ENCODE measurements around the gene MEF2D.

The MEF2D gene

DNA sequence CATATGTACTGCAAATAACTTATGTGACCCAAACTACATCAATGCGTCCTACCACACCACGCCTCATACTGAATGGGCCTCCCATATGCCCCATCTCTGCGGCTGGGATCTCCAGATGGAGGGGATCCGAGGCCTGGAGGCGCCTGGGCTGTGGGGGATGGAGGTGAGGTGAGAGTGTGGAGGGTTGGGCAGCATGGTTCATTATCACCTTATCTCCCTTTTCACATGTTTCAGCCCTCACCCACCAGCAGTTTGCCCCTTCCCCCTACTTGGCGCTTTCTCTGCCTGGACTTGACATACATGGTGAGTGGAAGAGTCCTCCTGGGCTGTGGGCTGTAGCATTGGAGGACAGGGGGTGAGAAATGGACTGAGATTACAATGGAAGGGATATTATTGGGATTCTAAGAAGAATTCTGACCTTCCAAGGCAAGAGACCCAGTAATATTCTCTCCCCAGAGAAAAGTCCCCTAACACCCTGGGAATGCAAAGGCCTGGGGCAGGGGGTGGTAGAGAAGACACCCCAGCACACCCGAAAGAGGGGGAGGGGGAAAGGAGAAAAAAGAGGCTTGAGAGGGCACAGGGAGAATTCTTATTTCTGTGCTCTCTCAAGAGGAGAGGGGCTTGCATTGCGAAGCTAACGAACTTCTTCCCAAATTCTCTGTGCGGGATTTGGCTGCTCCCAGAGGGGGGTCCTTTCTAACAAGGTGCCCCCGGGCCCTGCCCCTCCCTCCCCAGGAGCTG, 61.4 kb downstream of the MEF2D start:
- no peak for DNase-seq

DNA sequence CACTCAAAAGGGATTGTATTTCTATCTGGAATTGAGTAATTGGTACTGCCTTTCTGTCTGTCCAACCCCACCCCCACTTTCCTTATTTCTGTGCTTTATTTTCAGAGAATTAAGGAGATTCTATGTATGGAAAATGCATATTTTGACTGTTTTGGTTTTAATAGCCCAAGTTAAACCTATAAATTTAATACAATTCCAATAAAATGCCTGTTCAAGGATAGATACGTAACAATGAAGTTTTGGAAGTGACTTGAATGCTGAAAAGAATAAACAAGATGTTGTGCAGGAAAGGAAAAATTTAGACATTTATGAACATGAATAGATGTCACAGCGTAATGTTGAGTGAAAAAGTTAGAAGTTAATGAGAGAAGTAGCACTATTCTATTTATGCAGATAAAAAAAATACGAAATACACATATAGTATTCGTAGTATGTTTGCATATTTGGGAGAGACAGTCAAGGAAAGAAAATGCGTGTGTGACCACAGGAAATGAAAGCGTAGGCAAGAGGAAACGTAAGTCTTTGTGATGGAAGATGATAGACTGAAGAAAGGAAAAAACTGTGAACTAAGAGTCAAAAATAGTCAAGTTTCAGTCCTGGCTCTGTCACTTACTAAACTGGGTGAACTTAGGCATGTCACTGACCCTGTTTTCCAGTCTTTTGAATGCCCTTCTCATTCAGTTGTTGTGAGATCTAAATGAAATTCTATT, 62.1 kb downstream of the MEF2D start:
- no peak for DNase-seq

DNA sequence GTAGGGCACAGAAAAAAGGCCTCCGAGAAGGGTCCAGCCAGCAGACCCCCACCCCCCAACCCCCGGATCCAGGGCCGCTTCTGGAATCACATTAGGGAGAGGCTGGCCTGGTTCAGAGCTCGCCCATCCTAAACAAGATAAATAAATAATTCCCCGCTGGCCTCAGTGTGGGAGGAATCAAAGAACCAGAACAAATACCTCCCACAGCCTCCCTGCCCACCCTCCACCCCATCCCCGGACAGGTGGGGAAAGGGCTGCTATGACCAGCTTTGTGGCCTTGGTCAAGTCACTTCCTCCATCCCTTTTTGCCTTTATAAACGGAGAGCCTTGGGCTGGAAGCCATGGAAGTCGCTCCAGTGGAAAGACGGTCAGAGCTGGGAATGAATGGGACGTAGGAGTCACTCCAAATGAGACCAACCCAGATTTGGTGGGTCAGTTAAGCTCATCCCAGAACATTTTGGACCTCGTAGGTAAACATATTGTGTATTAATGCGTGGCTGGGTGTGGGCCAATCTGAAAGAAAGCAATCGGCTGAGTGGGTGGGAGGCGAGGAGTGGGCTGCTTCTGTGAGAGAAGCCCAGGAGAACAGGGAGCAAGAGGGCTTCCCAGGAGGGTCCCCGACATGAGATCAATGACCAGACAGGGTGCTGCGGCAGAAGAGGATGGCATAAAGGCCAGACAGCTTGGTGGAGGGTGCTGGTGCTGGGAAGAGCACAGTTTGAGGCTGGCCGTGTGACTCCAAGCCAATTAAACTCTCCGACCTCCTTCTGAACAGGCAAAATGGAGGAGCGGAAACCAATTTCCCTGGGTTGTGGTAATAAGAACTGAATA, 63.3 kb downstream of the MEF2D start:
- DNase-seq, result no peak

DNA sequence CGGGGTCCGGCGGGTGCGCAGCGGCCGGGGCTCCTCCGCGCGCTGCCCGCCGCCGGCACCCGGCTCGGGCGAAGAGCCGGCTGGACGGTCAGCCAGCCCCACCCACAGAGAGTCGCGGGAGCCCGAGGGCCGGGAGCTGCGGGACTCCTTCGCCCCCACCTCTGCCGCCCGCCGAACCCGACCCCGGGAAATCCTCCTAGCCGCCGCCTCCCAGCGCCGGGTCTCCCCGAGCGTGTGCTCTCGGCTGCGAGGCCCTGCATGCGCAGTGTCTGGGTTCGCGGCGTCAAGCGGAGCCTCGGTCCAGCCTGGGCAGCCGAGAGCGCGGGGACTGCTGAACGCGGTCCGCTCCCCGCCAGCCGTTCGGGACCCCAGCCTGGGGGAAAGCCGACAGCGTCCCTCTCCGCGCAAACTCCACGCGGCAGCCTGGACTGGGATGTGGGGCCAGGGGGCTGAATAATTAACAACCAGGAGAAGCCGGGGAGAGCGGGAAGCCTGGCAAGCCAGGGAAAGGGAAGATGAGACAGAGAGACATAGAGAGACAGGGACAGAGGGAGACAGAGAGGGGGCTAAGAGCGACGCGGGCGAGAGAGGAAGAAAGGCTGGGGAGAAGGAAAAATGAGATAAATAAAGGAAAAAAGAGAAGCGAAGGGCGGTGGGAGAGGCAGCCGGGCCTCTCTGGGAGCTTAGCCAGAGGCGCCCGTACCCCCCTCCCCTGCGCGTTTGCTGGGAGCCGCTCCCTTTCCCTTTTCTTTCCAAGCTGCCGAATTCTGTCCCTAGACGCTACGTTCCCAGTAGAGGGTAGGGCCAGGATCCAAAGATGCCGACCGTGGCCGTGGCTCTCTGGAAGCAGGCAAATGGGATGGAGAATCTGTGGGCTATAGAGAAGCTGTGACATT, 64.2 kb downstream of the MEF2D start:
- DNase-seq, result no peak

DNA sequence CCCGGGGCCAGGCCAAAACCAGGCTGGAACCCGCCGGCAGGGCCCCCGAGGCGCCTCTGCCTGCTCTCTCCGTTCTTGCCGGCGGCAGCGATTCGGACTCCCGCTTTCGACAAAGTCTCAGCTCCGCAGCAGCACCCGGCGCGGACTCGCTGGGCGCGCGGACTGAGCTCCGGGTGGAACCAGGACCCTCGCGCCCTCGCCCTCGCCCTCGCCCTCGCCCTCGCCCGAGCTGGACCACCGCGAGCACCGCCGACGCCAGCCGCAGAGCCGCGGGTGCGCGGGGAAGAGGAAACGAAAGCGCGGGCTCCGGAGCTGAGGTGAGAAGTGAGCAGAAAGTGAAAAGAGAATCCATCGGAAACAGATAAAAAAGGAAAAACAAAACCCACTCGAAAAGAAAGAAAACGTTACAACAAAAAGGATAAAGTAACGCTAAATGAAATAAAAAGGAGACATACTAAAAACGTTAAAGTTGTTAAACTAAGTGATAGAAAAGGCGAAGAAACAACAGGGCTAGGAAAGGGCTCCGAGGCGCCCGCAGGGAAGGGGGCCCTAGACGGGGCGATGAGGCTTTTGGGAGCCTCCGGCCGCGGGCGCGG, 64.9 kb downstream of the MEF2D start:
- DNase-seq, result no peak

DNA sequence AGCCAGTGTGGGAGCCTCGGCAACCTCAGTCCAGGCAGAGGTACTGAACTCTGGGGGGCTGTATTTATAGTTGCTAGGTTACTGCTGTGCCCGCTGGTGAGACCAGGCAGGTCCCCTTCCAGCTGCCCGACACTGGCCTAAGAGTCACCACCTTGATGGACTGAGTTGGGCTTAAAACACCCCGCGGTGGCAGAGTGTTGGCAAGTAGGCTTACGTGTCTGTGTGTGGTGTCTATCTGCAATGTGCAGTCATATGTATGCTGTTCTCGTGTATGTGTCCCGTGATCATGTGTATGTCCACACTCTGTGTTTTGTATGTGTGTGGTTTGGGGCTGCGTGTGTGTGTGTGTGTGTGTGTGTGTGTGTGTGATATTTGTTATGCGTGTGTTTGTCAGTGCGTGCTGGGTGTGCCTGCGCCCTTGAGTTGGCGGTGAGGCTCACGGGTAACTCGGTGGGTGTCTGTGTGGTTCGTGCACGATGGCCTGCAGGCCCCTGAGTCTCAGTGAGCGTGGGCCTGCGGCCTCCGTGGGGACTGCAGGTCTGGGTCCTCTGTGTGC, 65.5 kb downstream of the MEF2D start:
- DNase-seq, result no peak

DNA sequence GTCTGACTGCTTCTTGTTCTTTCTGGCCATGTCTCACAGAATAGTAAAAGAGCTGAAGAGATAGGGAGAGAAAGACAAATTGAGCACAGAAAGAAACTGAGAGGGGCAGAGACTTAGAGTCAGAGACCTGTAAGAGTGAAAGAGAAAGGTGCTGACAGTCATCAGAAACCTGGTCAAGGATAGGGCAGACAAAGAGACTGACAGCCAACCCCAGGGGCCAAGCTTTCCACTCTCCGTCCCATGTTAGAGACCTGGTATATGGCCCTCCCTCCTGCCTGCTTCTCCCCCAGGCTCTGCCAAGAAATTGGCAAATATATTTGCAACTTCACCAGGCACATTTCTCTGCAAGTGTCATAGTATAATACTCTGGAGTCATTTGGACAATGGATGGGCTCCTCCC, 67.0 kb downstream of the MEF2D start:
- DNase-seq, result no peak

DNA sequence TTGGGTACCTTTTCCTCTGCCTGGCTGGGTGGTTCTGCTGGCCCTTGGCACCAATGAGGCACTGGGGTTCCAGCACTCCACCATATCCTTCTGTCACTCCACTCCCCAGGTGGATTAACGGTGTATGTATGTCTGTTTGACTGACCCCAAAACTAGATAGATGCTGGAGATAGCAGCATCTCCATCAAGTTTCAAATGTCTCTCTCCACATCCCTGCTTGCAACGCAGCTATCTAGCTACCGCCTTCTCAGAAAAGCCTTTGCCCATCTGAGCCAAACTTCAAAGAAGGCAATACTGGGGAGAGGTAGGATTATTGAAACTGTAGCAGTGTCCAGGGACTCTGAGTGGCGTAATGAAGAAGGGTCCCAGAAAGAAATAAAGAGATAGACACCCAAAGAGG, 67.5 kb downstream of the MEF2D start:
- no peak for DNase-seq

DNA sequence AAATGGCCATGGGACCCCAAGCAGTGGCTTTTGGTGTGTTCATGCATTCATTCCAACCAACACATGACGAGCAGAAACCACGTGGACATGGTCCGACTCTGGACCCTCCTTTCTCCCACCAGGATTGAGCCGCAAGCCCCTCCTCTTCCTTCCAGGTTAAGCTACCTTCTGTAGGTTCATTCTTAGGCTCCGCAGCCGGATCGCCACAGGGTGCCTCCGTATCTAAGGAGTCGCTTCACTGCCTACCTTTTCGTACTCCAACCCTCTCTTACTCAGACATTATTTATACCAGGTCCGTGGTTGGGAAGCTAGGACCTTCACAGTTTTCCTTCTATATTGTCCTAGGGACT, 67.9 kb downstream of the MEF2D start:
- no peak for DNase-seq

DNA sequence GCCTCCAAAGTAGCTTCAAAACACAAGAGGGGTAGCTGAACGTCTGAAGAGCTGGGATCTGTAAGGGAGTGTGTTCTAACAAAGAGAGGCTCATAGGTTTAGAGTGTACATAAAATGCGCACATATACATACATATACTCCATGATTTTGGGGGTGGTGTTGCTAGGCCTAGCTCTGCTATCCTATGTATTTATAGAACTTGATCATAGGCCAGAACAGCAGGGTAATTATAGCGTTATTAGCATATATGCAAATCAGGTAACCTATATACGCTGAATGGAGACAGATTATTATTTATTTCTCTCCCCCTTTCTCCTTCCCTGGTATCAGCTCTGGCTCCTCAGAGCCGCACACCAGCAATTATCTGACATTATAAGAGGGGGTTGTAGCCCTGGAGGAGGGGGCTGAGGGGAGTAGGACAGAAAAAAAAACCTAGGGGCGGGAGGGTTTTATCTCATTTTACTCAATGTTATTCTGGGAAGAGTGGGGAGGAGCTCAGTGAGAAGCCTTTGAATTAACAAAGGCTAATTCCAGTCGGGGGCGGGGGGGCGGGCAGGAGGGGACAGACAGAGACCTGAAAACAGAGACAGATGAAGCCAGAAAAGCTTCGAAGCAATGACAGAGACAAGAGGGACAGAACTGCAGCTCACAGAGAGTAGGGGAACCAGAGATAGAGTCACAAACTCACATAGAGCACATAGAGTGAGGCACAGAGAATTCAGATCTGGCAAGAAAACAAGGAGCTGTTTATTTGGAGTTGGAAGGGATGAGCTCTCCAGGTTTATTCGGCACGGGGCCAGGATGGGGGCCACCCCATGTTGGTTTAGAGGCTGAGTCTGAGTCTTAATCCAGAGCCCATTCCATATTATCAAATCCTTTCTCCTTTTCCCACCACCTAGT, 68.6 kb downstream of the MEF2D start:
- no peak for DNase-seq

DNA sequence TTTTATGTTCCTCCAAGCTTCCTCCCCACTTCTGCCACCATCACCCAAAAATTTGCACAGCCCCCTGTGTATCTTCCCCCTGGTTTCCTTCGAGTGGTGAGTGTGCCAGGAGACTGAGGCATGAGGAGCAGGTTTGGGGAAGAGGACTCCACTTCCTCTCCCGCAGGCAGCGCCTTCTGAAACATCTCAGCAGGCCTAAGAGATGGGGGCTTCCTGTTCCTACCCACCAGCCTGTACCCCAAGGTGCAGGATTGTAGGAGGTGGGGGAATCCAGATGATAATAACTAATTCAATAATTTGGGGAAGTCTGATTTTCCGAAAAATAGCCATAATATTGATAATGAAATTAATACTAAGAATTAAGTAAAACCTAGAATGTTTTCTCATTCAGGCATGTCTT, 69.2 kb downstream of the MEF2D start:
- no peak for DNase-seq

DNA sequence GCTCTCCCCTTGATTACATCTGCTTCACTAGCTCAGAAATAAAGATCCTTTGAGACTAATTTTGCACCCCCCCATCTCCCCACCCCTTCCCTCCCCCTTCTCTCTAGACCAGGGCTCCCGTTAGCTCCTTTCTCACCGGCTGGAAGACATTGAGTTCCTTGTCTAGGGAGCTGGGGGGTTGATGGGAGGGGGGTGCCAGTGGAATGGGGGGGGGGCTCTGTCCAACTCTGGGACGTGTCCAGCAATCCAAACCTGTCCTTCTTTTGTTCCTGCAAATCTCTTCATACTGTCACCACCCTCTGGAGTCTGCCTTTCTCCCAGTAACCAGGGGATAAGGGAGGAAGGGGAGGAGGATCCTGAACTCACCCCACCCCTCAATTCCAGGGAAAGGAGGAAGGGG, 69.7 kb downstream of the MEF2D start:
- DNase-seq, result no peak

DNA sequence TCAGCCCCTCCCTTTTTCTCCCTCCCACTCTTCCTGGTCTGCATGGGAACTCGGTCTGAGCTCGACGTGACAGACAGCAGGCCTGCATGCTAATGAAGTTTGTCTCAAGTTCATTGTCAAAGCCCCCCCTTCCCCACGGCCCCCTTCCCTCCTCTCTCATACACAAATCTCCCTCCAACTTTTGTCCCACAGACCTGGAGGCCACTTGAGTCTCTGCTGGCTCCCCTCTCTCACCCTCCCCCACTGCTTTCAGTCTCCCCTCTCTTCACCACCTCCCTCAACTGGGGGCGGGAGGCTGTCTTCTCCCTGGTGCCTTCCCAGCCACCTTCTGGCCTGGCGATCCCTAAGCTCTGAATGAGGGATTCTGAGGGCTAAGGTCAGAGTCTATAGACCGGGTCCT, 70.3 kb downstream of the MEF2D start:
- DNase-seq, result no peak

DNA sequence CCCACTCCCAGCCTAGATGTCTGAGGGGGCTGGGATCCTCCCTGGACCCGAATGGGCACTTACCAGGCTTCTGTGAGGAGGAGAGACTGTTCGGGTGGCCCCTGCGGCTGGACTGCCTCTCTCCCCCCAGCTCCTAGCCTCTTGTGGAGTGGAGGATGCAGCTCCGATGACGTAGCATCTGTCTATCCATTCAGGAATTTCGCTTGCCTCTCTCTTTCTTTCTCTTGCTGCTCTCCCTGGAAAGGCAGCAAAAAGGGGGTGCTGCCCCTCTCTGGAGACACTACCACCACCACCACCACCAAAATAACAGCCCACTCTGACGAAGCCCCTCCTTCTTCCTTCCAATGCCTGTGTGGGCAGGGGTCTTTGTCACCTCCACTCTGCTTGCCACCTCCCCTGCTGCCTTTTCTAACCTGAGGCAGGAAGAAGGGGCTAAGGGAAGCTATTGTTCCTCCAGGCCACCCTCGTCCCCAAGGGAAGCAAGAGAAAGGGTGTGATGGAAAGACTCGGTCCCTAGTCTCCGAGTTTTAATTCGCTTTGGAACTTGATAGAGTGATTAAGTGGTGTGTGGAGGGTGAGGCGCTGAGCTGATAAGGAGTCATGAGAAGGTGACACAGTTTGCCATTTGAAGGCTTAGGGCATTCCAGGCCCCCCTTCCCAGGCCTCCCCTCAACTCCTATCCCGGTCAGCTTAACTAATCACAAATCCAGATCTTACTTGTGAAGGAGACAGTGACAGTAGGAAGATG, 71.1 kb downstream of the MEF2D start:
- DNase-seq, result no peak

DNA sequence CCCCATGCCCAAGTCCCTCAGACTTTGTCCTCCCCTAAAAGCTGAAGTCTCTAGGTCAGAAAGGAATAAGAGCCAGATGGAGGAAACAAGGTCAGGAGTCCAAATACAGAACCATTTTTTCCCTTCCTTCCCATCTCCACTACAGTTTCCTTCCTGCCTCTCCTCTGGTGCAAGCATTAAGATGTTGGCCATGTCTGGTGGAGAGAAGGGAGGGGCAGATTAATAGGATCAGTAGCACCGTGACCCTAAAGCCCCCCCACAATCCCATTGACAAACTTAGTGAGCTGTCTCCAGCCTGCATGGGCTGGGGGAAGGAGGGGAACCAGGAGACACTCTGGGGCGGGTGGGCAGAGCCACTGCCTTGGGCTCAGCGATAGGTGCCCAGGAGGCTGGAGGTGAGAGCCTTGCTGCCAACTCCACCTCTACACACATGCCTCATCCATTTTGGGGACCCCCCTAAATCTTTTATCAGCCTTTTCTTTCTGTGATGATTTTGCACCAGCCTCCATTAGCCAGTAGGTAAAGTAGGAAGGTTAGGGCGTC, 71.8 kb downstream of the MEF2D start:
- DNase-seq, result no peak

DNA sequence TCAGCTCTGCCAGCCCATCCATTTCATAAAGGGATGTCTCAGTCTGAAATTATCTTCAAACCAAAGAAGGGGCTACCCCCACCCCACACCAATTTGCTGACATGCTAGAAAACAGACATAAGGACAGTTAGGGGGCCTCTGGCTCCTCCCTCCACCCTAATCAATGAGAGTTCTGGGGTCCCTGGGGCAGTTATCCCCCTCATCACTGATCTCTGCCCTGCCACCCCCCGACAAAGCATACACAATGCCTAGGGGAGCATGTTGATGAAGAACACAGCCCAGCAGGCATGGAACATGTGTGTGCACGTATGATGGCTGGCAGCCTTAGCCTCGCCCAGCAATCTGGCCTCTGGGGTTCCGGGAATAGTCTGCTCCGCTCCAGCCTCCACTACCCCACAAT, 72.6 kb downstream of the MEF2D start:
- no peak for DNase-seq

DNA sequence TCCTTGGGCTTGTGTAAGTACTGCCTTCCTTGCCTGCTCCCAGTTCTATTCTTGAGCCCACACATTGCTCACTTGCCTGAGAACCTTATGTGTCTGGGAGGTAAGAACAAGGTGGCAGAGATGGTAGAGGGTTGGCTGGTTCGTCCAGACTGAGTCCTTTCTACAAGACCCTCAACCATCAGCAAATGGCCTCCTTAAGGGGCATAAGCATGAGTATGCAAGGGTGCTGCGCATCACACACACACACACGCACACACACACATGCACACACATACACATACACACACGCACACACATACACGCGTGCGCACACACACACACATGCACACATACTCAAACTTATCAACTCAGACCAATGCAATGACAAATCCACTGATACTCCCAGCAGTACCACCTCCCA, 74.6 kb downstream of the MEF2D start:
- DNase-seq, result no peak

DNA sequence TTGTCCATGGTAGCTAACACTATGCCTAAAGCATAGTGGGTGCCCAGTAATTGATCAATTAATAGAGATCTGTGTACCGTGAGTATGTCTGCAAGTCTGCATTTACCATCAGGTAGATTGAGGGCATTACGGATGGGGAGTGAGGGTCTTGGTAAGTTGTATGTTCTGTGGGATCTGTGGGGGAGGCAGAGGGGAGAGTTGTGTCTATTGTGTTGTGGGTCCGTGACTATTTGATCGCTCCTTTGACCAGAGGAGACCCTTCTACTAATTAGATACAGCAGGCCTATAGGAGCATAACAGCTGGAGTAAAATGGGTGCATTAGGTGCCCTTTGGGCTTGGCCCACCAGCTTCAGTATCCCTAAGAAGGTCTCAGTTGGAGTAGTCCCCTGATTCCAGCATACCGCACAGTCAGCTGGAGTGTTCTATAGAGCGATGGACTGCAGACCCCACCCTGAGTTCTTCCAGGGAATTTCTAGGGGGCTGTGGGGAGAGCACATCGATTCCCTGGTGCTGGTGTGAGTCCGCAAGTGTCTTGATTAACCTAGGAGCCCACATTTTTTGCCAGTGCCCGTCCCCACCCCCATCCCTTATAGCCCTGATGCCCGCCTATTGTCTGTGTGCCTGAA, 75.7 kb downstream of the MEF2D start:
- no peak for DNase-seq

Data from NCI-H187 treated with DMSO at 0.1 percent for 48 hours (cell line).